HCT116 (cell line): Measurements from ENCODE around the gene LSP1. TPM values are rescaled to one million over a fixed set of nuclear protein-coding genes. Genes with fewer than 3 reads are reported as not detected.

Experiments used
- ATAC-seq: fragments of 200-7000 bp; cut with Tn5 transposase; 2 replicates; pipeline ENCODE4 v1.9.1; 2020; ENCODE audit warnings: mild to moderate bottlenecking, moderate library complexity
- BruUV-seq: library from RNA; stranded (reverse); fragments of 400-500 nt; replicated peaks from 2 replicates; lab custom pipeline; 2021; lab: Mats Ljungman, UMichigan
- CTCF ChIA-PET: fragments of 300-600 bp; sonication (Branson Sonifier 250); formaldehyde crosslinking; loops from one replicate; lab custom pipeline; 2021; ENCODE audit warnings: antibody characterized with exemption; lab: Charles Lee
- POLR2A ChIA-PET: fragments of 300-600, 350-600 bp; sonication (Branson Sonifier 250); formaldehyde crosslinking; loops from one replicate; lab custom pipeline; 2021; ENCODE audit warnings: antibody characterized with exemption; lab: Charles Lee
- RAD21 ChIA-PET, 2 experiments: fragments of 300-600 bp; sonication (Branson Sonifier 250); formaldehyde crosslinking; loops; one replicate each; lab custom pipeline; 2023; ENCODE audit warnings: low total read pairs in 2 of 2; ENCODE audit not compliant: uncharacterized antibody in 2 of 2, unreplicated experiment in 2 of 2, low non-redundant PET in 1 of 2; lab: Charles Lee
- DNase-seq: peaks from one replicate; pipeline ENCODE4 v3.0.0-alpha.2; 2010; ENCODE audit warnings: low read depth, low spot score
- H2AFZ ChIP-seq: fragments of 200-600 bp; shearing (Covaris generic), sonication (generic); 2 replicates; pipeline ENCODE4 v1.6.1; 2017; ENCODE audit warnings: low read depth, mixed run types, mixed read lengths, antibody characterized with exemption, low read length; ENCODE audit not compliant: poor library complexity, severe bottlenecking
- H3K27ac ChIP-seq: 2 replicates; pipeline ENCODE4 v1.5.1; 2012; ENCODE audit warnings: low read depth, low read length
- H3K27me3 ChIP-seq: fragments of 200-600 bp; sonication (generic); 2 replicates; pipeline ENCODE4 v1.6.1; 2016; ENCODE audit warnings: mixed run types, low read length, mixed read lengths; ENCODE audit not compliant: insufficient read depth
- H3K36me3 ChIP-seq, 2 experiments: fragments of 200-500 bp in 1 of 2; fragments of 200-600 bp in 1 of 2; sonication (Bioruptor generic) in 1 of 2; sonication (generic) in 1 of 2; 2 replicates each; pipeline versions ENCODE4 v1.5.1 to v1.6.1; 2014 to 2016; ENCODE audit warnings: low read length in 2 of 2, inconsistent platforms in 1 of 2, mixed read lengths in 1 of 2, mixed run types in 1 of 2; ENCODE audit not compliant: insufficient read depth in 2 of 2, control insufficient read depth in 1 of 2
- H3K4me1 ChIP-seq, 2 experiments: fragments of 200-600 bp in 1 of 2; sonication (generic) in 1 of 2; 2 replicates each; pipeline versions ENCODE4 v1.5.1 to v1.6.1; 2012 to 2017; ENCODE audit warnings: low read length in 2 of 2, inconsistent platforms in 1 of 2, mild to moderate bottlenecking in 1 of 2, mixed read lengths in 1 of 2, mixed run types in 1 of 2, moderate library complexity in 1 of 2; ENCODE audit not compliant: insufficient read depth in 2 of 2, control insufficient read depth in 1 of 2
- H3K4me2 ChIP-seq: fragments of 200-600 bp; sonication (generic); 2 replicates; pipeline ENCODE4 v1.6.1; 2017; ENCODE audit warnings: mixed run types, low read length, mixed read lengths
- H3K4me3 ChIP-seq, 2 experiments: fragments of 200-600 bp in 1 of 2; sonication (generic) in 1 of 2; replicated peaks in 1 of 2; 2 replicates each; pipeline ENCODE4 v1.5.1; 2011 to 2016; ENCODE audit warnings: low read length in 2 of 2, control low read depth in 1 of 2, low read depth in 1 of 2, mild to moderate bottlenecking in 1 of 2, mixed read lengths in 1 of 2, mixed run types in 1 of 2
- H3K79me2 ChIP-seq: fragments of 200-600 bp; sonication (generic); 2 replicates; pipeline ENCODE4 v1.6.1; 2017; ENCODE audit warnings: mild to moderate bottlenecking, mixed run types, low read length, moderate library complexity, mixed read lengths; ENCODE audit not compliant: insufficient read depth
- H3K9ac ChIP-seq: fragments of 200-600 bp; sonication (generic); 2 replicates; pipeline ENCODE4 v1.6.1; 2016; ENCODE audit warnings: low read length, mixed read lengths
- H3K9me2 ChIP-seq: fragments of 200-600 bp; sonication (generic), shearing (Covaris generic); 2 replicates; pipeline ENCODE4 v1.6.1; 2017; ENCODE audit warnings: mixed run types, mild to moderate bottlenecking, moderate library complexity; ENCODE audit not compliant: insufficient read depth
- H3K9me3 ChIP-seq, 2 experiments: fragments of 200-500 bp in 1 of 2; fragments of 200-600 bp in 1 of 2; sonication (Bioruptor generic) in 1 of 2; sonication (generic) in 1 of 2; 2 replicates each; pipeline ENCODE4 v1.6.1; 2014 to 2017; ENCODE audit warnings: low read length in 2 of 2, mixed read lengths in 2 of 2, inconsistent platforms in 1 of 2, low read depth in 1 of 2, mild to moderate bottlenecking in 1 of 2, mixed run types in 1 of 2, moderate library complexity in 1 of 2; ENCODE audit not compliant: control insufficient read depth in 1 of 2, insufficient read depth in 1 of 2
- H4K20me1 ChIP-seq: fragments of 200-600 bp; sonication (generic), shearing (Covaris generic); 2 replicates; pipeline ENCODE4 v1.6.1; 2017; ENCODE audit warnings: mixed run types, mild to moderate bottlenecking, moderate library complexity; ENCODE audit not compliant: insufficient read depth
- CBX3 ChIP-seq: IDR thresholded peaks from 2 replicates; pipeline ENCODE4 v1.6.1; 2012; ENCODE audit warnings: low read depth
- CEBPB ChIP-seq: IDR thresholded peaks from 2 replicates; pipeline ENCODE4 v1.6.1; 2012; ENCODE audit warnings: low read depth
- EGR1 ChIP-seq: IDR thresholded peaks from 2 replicates; pipeline ENCODE4 v1.6.1; 2012; ENCODE audit warnings: low read depth
- ELF1 ChIP-seq: IDR thresholded peaks from 2 replicates; pipeline ENCODE4 v1.6.1; 2012; ENCODE audit warnings: low read depth, borderline replicate concordance
- EZH2phosphoT487 ChIP-seq: fragments of 200-600 bp; IDR thresholded peaks from 2 replicates; pipeline ENCODE4 v1.6.1; 2018; ENCODE audit warnings: antibody characterized with exemption, borderline replicate concordance
- FOSL1 ChIP-seq: IDR thresholded peaks from 2 replicates; pipeline ENCODE4 v1.6.1; 2012; ENCODE audit warnings: low read depth
- JUND ChIP-seq: IDR thresholded peaks from 2 replicates; pipeline ENCODE4 v1.6.1; 2012
- POLR2AphosphoS5 ChIP-seq: IDR thresholded peaks from 2 replicates; pipeline ENCODE4 v1.6.1; 2011; ENCODE audit warnings: mild to moderate bottlenecking, low read depth, low read length, moderate library complexity
- SIN3A ChIP-seq: IDR thresholded peaks from 2 replicates; pipeline ENCODE4 v1.6.1; 2012; ENCODE audit warnings: low read depth
- SP1 ChIP-seq: IDR thresholded peaks from 2 replicates; pipeline ENCODE4 v1.6.1; 2012; ENCODE audit warnings: low read depth
- SRF ChIP-seq: IDR thresholded peaks from 2 replicates; pipeline ENCODE4 v1.6.1; 2012; ENCODE audit warnings: low read depth
- YY1 ChIP-seq: IDR thresholded peaks from 2 replicates; pipeline ENCODE4 v1.6.1; 2011; ENCODE audit warnings: low read length, low read depth, moderate library complexity, mild to moderate bottlenecking; ENCODE audit not compliant: insufficient replicate concordance; ENCODE audit errors: extremely low read depth
- ZFX ChIP-seq: fragments of 450-650 bp; IDR thresholded peaks from 2 replicates; pipeline ENCODE4 v1.6.1; 2017
- ZNF274 ChIP-seq: fragments of 200-500 bp; sonication (Bioruptor generic); IDR thresholded peaks from 2 replicates; pipeline ENCODE4 v1.6.1; 2014; ENCODE audit warnings: mild to moderate bottlenecking, low read depth, low read length, inconsistent platforms
- intact Hi-C: fragments of 100-400 bp; cut with micrococcal nuclease; formaldehyde crosslinking; loops from 2 replicates; pipeline ENCODE4 v1.10.0; 2022
- total RNA-seq: library from RNA; stranded (reverse); gene quantifications from one replicate; pipeline ENCODE4 v1.2.1, GENCODE V29; 2021; ENCODE audit not compliant: unreplicated experiment
- TF ChIP-seq, protein P1 (sequence below): IDR thresholded peaks from 2 replicates; pipeline ENCODE4 v1.6.1; 2012; ENCODE audit warnings: low read depth
- TF ChIP-seq, protein P2 (sequence below), 3 experiments: fragments of 200-600 bp in 1 of 3; sonication (generic) in 1 of 3; IDR thresholded peaks in 2 of 3; conservative IDR thresholded peaks in 1 of 3; 2 replicates each; pipeline ENCODE4 v1.5.1; 2012 to 2017; ENCODE audit warnings: low read depth in 2 of 3, low read length in 2 of 3, antibody characterized with exemption in 1 of 3, borderline replicate concordance in 1 of 3, control low read depth in 1 of 3, mild to moderate bottlenecking in 1 of 3, mixed read lengths in 1 of 3, mixed run types in 1 of 3, moderate library complexity in 1 of 3; ENCODE audit not compliant: insufficient read depth in 1 of 3
- TF ChIP-seq, protein P3 (sequence below): IDR thresholded peaks from 2 replicates; pipeline ENCODE4 v1.6.1; 2012

LSP1 gene
- total RNA-seq, 1 experiment from 2014 or later = 1.3 TPM

DNA sequence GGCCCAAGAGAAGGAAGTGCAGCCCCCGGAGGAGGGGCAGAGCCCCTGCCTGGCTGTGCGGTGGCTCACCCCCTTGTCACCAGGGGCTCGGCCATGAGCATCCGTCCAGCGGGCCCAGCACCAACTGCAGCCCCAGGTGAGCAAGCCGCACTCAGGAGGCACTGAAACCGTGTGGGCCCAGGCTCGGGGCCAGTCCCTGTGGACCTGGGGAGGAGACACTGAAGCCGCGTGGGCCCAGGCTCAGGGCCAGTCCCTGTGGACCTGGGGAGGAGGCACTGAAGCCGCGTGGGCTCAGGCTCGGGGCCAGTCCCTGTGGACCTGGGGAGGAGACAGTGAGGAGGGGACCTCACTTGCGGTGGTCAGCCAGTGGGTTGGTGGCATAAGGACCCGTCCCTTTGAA is 13.9 kb downstream of the LSP1 start (continued):
- TF ChIP-seq, protein P1, sequence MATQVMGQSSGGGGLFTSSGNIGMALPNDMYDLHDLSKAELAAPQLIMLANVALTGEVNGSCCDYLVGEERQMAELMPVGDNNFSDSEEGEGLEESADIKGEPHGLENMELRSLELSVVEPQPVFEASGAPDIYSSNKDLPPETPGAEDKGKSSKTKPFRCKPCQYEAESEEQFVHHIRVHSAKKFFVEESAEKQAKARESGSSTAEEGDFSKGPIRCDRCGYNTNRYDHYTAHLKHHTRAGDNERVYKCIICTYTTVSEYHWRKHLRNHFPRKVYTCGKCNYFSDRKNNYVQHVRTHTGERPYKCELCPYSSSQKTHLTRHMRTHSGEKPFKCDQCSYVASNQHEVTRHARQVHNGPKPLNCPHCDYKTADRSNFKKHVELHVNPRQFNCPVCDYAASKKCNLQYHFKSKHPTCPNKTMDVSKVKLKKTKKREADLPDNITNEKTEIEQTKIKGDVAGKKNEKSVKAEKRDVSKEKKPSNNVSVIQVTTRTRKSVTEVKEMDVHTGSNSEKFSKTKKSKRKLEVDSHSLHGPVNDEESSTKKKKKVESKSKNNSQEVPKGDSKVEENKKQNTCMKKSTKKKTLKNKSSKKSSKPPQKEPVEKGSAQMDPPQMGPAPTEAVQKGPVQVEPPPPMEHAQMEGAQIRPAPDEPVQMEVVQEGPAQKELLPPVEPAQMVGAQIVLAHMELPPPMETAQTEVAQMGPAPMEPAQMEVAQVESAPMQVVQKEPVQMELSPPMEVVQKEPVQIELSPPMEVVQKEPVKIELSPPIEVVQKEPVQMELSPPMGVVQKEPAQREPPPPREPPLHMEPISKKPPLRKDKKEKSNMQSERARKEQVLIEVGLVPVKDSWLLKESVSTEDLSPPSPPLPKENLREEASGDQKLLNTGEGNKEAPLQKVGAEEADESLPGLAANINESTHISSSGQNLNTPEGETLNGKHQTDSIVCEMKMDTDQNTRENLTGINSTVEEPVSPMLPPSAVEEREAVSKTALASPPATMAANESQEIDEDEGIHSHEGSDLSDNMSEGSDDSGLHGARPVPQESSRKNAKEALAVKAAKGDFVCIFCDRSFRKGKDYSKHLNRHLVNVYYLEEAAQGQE = no peak

GRCh38 chr11:1867381-1867780 is 14.5 kb downstream of the LSP1 start:
- no peaks in the 10 kb centered on the region for H3K27me3 ChIP-seq
- ChIA-PET POLR2A (no interaction called here), CTCF (no interaction called here), RAD21 (no interaction called here)
- no peak overlapping the region for H3K9ac ChIP-seq
- H2AFZ ChIP-seq = no peak overlapping the region
- no TSS peak for BruUV-seq
- no peaks in the 10 kb centered on the region for H3K79me2 ChIP-seq
- H3K4me1 ChIP-seq = peaks cover 26 to 27% of the 10 kb centered on the region in 2 experiments
- no peaks in the 10 kb centered on the region for H3K9me2 ChIP-seq
- H3K4me2 ChIP-seq = no peak overlapping the region
- intact Hi-C loops = no loop called here
- no peak overlapping the region for H3K4me3 ChIP-seq
- H3K9me3 ChIP-seq = no peaks in the 10 kb centered on the region
- no peak for DNase-seq
- no peaks in the 10 kb centered on the region for H4K20me1 ChIP-seq
- no peak for ATAC-seq
- no peak overlapping the region for H3K27ac ChIP-seq
- no peaks in the 10 kb centered on the region for H3K36me3 ChIP-seq
- TF ChIP-seq CEBPB (no peak), ZFX (no peak), SRF (no peak), EGR1 (no peak), ZNF274 (no peak), CBX3 (no peak), SP1 (no peak), SIN3A (no peak), FOSL1 (no peak), POLR2AphosphoS5 (no peak), JUND (no peak), ELF1 (no peak), EZH2phosphoT487 (no peak), YY1 (no peak)
- TF ChIP-seq, protein P2, sequence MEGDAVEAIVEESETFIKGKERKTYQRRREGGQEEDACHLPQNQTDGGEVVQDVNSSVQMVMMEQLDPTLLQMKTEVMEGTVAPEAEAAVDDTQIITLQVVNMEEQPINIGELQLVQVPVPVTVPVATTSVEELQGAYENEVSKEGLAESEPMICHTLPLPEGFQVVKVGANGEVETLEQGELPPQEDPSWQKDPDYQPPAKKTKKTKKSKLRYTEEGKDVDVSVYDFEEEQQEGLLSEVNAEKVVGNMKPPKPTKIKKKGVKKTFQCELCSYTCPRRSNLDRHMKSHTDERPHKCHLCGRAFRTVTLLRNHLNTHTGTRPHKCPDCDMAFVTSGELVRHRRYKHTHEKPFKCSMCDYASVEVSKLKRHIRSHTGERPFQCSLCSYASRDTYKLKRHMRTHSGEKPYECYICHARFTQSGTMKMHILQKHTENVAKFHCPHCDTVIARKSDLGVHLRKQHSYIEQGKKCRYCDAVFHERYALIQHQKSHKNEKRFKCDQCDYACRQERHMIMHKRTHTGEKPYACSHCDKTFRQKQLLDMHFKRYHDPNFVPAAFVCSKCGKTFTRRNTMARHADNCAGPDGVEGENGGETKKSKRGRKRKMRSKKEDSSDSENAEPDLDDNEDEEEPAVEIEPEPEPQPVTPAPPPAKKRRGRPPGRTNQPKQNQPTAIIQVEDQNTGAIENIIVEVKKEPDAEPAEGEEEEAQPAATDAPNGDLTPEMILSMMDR (IDR thresholded peaks at IDR 0.05 in 2 of 3, conservative IDR thresholded peaks at IDR 0.05 in 1 of 3; ENCODE audit: borderline replicate concordance in 1 of 3, insufficient read depth in 1 of 3, low read depth in 2 of 3, low read length in 2 of 3) = no peak
- TF ChIP-seq, protein P3, sequence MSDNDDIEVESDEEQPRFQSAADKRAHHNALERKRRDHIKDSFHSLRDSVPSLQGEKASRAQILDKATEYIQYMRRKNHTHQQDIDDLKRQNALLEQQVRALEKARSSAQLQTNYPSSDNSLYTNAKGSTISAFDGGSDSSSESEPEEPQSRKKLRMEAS = no peak
- TF ChIP-seq, protein P1 = no peak
